Renal cortex interstitium (tissue), 11 donors: ENCODE data around the gene STRA8. TPM values are rescaled to one million over a fixed set of nuclear protein-coding genes. Genes with fewer than 3 reads are reported as not detected.
"Not testable (repeated sequence)": the region's sequence is repeated elsewhere in the genome, so short reads cannot be mapped to it uniquely, and the experiment has no call there.

Experiments used
- DNase-seq, 11 donors: peaks; one replicate each; pipeline ENCODE4 v3.0.0-alpha.2; 2013; ENCODE audit warnings: low read depth in 9 of 11, low spot score in 4 of 11; ENCODE audit errors: extremely low read depth in 1 of 11
- polyA plus RNA-seq, 3 donors: library from polyadenylated mRNA; unstranded; fragments of 120-200 nt; gene quantifications; one replicate each; pipeline ENCODE4 v1.2.1, GENCODE V29; 2013; ENCODE audit not compliant: insufficient read length in 3 of 3

The STRA8 gene
- polyA plus RNA-seq, 3 donors, result 0.17 to 0.33 (median 0.30) TPM

- no peak for DNase-seq
Observed at GRCh38 chr7:135200821-135201331, 32.8 kb upstream of the STRA8 start.

DNA sequence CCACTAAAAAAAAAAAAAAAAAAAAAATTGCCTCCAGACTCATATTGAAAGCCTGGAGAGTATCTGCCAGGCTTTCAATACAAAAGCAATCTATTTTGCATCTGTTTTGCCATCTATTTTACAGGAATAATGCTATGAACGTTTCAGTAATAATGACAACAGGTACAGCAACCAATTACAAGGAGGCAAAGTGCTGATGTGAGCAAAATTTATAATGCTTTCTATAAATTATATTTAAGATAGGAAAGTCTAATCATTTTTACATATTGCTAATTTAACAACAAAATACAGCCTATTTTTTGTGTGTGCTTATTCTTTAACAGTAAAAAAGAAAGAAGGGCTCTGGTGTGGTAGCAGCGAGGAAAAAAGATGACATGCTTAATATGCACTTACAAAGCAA, 32.3 kb upstream of the STRA8 start:
- no peak for DNase-seq

- DNase-seq, result no peak
Observed at GRCh38 chr7:135204341-135204749, 29.3 kb upstream of the STRA8 start.

- DNase-seq, result no peak
Observed at GRCh38 chr7:135204876-135205275, 28.8 kb upstream of the STRA8 start.

DNA sequence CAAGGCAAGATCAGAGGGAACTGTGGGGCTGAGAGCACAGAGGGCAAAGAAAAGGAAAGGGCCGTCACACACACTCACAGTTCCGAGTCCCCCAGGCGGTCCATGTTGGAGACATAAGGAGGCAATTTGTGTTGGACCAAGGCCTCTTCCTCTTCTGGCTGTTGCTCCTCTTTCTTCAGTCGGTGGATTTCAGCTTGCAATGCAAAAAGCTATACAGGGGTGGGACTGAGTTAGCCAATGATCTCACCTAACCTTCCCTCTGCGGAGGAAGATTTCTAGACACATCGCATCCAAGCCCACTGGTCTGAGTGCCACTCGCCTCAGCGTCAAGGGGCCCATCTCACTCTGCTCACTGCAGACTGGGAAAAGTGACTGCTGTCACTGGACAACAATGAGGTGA, 27.8 kb upstream of the STRA8 start:
- DNase-seq, result no peak

DNA sequence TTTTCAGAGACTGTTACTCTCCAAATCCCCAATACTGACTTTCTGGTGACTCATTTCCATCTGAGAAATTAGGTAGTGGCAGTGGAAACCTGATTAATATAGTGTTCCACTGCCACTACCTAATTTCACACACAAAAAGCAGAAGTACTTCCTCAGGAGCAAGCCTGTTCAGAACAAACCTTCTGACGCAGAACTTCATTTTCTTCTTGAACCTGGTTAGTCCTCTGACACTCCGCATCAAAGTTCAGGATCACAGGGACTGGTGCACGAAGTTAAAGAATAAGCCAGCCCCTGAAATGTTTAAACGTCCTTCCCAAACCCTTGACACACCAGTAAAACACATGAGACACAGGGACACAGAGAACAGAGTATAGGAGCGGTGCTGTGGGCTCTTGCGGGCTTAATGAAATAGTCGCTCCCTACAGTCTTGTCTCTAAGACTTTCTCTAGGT, 26.7 kb upstream of the STRA8 start:
- DNase-seq, result peak in 2 of 11 donors; percentile 23 to 68

DNA sequence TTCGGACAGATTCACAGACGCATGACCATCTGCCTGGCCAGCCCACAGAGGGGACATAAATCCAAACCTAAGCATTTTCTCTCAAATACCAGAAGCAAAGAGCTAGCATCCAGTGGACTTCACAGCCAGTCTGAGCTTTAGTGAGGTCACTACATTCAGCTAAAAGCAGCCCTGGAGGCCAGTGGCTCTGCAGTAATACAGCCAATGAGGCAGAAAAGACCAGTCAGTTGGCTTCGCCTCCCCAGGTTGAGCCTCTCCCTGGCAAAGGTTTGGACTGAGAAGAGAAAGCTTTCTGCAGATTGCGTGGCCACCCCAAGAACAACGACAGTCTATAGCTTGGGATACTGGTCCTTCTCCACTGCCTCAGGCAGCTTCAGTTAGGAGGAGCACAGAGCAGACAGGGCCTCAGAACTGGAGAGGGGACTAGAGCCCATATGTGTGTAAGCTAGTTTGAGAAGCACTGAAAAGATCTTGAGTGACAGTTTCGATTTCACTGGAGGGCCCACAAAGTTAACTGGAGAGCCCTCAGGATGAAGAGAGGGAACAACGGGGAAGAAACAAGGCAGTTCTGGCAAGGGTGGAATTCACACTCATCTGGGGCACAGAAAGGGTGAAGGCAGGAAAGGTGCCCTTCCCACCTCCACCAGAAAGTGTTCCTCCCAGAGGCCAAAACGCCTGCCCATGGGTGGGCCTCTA, 26.1 kb upstream of the STRA8 start:
- DNase-seq, result no peak

- peak in 2 of 11 donors; percentile 39 to 48 for DNase-seq
Observed at GRCh38 chr7:135208102-135208793, 25.4 kb upstream of the STRA8 start.

DNA sequence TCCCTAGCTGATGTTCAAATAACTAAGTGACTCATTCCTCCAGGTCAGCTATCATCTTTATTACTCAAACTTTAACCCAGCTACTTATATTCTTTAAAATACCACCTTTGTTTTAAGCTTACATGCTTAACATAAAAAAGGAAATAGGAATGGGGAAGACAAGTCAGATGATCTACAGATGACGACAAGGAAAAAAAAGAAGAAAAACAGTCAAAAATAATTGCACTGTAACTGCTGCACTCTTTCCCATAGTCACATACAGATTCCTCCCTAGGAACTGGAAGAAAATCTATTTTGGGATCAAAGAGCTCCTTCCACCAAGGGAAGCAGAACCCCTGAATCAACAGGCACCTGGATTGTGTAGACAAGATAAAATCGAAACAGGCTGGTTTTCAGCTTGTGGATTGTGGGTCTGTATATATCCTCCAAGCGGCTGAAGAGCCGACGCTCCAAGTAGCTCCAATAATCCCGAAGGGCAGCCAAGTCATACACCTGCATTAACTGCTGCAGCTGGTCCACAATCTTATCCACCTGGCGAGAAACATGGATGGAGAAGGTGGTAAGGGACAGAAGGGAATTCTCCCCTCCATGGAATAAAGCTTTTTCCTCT, 24.3 kb upstream of the STRA8 start:
- DNase-seq, result no peak

- DNase-seq, result no peak
Observed at GRCh38 chr7:135210888-135211178, 22.8 kb upstream of the STRA8 start.

DNA sequence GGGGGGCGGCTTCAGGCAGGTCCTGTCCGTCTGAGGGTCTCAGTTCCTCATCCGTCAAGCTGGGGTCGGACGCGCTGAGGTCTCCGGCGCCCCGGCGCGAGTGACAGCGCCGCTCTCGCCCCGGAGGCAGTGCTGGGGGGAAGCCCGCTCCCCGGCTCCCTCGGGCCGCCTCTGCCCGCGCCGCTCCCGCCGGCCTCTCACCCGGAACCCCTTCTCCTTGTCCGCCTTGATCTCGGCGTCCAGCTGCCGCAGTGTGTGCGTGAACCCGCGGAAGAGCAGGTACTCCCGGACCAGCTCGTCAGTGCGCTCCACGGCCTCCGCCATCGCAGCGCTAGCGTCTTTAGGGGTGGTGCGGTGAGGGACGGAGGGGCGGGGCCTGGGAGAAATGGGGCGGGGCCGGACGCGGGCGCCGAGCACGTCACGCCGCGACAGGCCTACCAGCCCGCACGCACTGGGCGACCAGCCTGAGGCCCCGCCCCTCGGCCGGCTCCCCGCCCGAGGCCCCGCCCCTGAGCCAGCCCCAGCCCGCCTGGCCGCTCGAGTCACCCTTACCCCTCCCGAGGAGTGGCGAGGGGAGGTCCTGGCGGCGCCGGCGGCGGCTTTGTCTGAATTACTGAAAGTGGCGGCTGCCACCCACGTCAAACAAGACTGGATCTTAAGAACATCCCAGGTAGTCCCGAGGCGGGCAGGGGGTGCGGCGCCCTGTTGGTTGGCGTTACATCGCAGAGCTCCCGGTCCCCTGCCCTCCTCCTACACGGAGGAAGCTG, 22.3 kb upstream of the STRA8 start, which contains the start of gene WDR91:
TSS of gene WDR91 (minus strand) at position 348 of the 767 bp plus-strand sequence. CDS start at position 324, 24 bp downstream.
- DNase-seq, result peak in 10 of 11 donors; percentile 76 to 95 (median 89)

DNA sequence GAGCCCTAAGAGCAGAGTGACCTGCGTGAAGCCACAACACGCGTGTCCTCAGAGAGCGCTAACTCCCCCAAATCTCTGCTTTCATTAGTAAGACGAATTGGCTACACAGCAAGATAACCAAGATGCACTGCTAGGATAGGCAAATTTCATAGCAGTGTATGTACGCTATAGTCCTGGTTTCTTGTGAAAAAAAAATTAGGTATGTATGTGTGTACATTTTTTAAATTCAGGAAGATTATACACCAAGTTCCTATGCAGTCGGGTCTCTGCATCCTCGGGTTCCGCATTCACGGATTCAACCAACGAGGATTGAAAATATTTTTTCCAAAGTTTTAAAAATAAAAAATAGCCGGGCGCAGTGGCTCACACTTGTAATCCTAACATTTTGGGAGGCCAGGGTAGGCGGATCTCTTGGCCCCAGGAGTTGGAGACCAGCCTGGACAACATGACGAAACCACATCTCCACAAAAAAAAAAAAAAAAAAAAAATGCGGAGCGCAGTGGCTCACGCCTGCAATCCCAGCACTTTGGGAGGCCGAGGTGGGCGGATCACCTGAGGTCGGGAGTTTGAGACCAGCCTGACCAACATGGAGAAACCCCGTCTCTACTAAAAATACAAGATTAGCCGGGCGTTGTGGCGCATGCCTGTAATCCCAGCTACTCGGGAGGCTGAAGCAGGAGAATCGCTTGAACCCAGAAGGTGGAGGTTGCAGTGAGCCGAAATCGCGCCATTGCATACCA, 21.5 kb upstream of the STRA8 start:
- not testable (repeated sequence) for DNase-seq

DNA sequence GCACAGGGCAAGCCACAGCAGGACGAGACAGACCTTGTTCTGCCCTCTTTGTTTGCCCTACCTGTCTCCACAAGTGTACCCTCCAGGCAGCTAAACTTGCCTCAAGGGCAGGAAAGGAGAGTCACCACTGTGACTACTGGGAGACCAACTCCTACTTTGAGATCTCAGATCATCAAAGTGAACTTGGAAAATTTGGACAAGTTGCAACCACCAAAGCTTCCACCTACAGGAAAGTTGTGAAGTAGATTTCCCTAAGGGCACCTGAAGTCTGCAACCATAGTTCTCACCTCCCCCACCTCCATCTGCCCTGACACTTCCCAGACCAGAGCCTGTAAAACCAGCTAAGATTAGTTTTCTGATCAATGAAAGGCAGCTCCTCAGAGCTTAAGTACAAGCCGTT, 19.8 kb upstream of the STRA8 start:
- DNase-seq, result no peak

DNA sequence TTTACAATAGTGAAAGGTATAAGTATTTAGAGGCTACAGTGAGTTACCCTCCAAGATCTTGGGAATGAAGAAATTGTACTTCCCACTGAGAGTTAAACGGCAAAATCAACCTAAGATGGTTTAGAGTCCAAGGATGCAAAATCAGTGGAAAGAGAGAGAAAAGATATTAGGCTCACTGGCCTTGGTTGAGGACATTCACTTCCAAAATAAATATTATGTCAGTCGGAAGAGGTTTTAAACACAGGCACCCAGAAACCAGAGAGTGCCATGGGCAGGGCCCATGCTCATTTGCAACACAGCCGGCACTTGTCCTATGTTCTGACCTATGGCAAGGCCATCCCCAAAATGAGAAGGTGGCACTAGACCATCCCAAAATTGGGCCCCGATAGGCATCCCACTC, 18.5 kb upstream of the STRA8 start:
- DNase-seq, result no peak

GRCh38 chr7:135215698-135216097, 17.9 kb upstream of the STRA8 start:
- no peak for DNase-seq

GRCh38 chr7:135217645-135218509, 15.8 kb upstream of the STRA8 start:
- DNase-seq, result peak in 2 of 11 donors; percentile 61 to 62

- DNase-seq, result no peak
Observed at GRCh38 chr7:135224027-135224426, 9.6 kb upstream of the STRA8 start.

GRCh38 chr7:135231686-135232085, 2.0 kb upstream of the STRA8 start:
- DNase-seq, result no peak
